Liver (tissue), 9 donors: Measurements from ENCODE around the gene SHD. TPM values are rescaled to one million over a fixed set of nuclear protein-coding genes. Genes with fewer than 3 reads are reported as not detected.

Experiments
- DNase-seq: peaks from one replicate; pipeline ENCODE4 v3.0.0-alpha.2; 2017; ENCODE audit warnings: low spot score
- H3K27ac ChIP-seq, 2 donors: one replicate each; pipeline ENCODE4 v1.7.0; 2013; ENCODE audit warnings: inconsistent platforms in 2 of 2, low read length in 2 of 2, control low read depth in 1 of 2, low read depth in 1 of 2, mild to moderate bottlenecking in 1 of 2
- H3K27me3 ChIP-seq, 4 donors: one replicate each; pipeline versions ENCODE4 v1.6.1 to v1.7.0; 2013; ENCODE audit warnings: low read length in 3 of 4, inconsistent platforms in 1 of 4, mild to moderate bottlenecking in 1 of 4, moderate library complexity in 1 of 4; ENCODE audit not compliant: control insufficient read depth in 4 of 4, insufficient read depth in 4 of 4
- H3K36me3 ChIP-seq, 4 donors: one replicate each; pipeline versions ENCODE4 v1.6.1 to v1.7.0; 2013; ENCODE audit warnings: low read length in 3 of 4, mild to moderate bottlenecking in 3 of 4, low read depth in 1 of 4, moderate library complexity in 1 of 4; ENCODE audit not compliant: control insufficient read depth in 4 of 4, insufficient read depth in 3 of 4
- H3K4me1 ChIP-seq, 4 donors: one replicate each; pipeline versions ENCODE4 v1.6.1 to v1.7.0; 2013; ENCODE audit warnings: low read length in 3 of 4, mild to moderate bottlenecking in 3 of 4, moderate library complexity in 1 of 4; ENCODE audit not compliant: control insufficient read depth in 4 of 4, insufficient read depth in 4 of 4
- H3K4me3 ChIP-seq, 3 donors: one replicate each; pipeline versions ENCODE4 v1.6.1 to v1.7.0; 2013; ENCODE audit warnings: low read length in 3 of 3, control low read depth in 1 of 3, low read depth in 1 of 3, mild to moderate bottlenecking in 1 of 3
- H3K9ac ChIP-seq, 2 donors: one replicate each; pipeline ENCODE4 v1.7.0; 2013; ENCODE audit warnings: low read length in 2 of 2, mild to moderate bottlenecking in 2 of 2, moderate library complexity in 2 of 2, control low read depth in 1 of 2, low read depth in 1 of 2
- H3K9me3 ChIP-seq, 4 donors: one replicate each; pipeline versions ENCODE4 v1.6.1 to v1.7.0; 2013; ENCODE audit warnings: low read length in 3 of 4; ENCODE audit not compliant: control insufficient read depth in 4 of 4
- CTCF ChIP-seq: fragments of 150-350 bp; IDR thresholded peaks from 2 replicates; pipeline ENCODE4 v1.5.1; 2017; ENCODE audit warnings: improper control_type of control experiment, low read depth, low read length; ENCODE audit not compliant: missing input control
- FOXA1 ChIP-seq: IDR thresholded peaks from 2 replicates; pipeline ENCODE4 v1.6.1; 2016; ENCODE audit warnings: antibody characterized with exemption
- FOXA2 ChIP-seq: IDR thresholded peaks from 2 replicates; pipeline ENCODE4 v1.6.1; 2016; ENCODE audit warnings: antibody characterized with exemption
- JUND ChIP-seq, 2 donors: IDR thresholded peaks; 2 replicates each; pipeline ENCODE4 v1.6.1; 2016; ENCODE audit warnings: antibody characterized with exemption in 2 of 2
- RAD21 ChIP-seq, 2 donors: IDR thresholded peaks; 2 replicates each; pipeline ENCODE4 v1.6.1; 2016; ENCODE audit warnings: antibody characterized with exemption in 2 of 2, mild to moderate bottlenecking in 2 of 2
- RXRA ChIP-seq, 2 donors: IDR thresholded peaks; 2 replicates each; pipeline ENCODE4 v1.6.1; 2017 to 2018; ENCODE audit warnings: antibody characterized with exemption in 2 of 2, mild to moderate bottlenecking in 1 of 2
- TAF1 ChIP-seq: conservative IDR thresholded peaks from 2 replicates; pipeline ENCODE4 v1.6.1; 2016; ENCODE audit warnings: antibody characterized with exemption, mild to moderate bottlenecking
- YY1 ChIP-seq: IDR thresholded peaks from 2 replicates; pipeline ENCODE4 v1.6.1; 2016; ENCODE audit warnings: antibody characterized with exemption, mild to moderate bottlenecking
- WGBS: extraction: QIAGEN DNeasy Blood & Tissue Kit; methylation state at CpG from one replicate; pipeline ENCODE4 v1.1.7; 2013; 5-methylcytosine and 5-hydroxymethylcytosine counted together
- polyA plus RNA-seq, 2 donors: library from polyadenylated mRNA; stranded (reverse) in 1 of 2; unstranded in 1 of 2; fragments of 200-250 nt in 1 of 2; fragments of >200 nt in 1 of 2; fragmentation: Nextera tagmentation in 1 of 2; extraction: Ambion mirVana in 1 of 2; gene quantifications; one replicate each; pipeline versions ENCODE4 v1.2.1 to v1.2.3, GENCODE V29; 2013 to 2015
- total RNA-seq, 2 donors: library from RNA; depleted of rRNA; stranded (reverse); fragments of >200 nt; gene quantifications; one replicate each; pipeline ENCODE4 v1.2.3, GENCODE V29; 2014
- TF ChIP-seq, protein P1 (sequence below): IDR thresholded peaks from 2 replicates; pipeline ENCODE4 v1.6.1; 2016; ENCODE audit warnings: antibody characterized with exemption
- TF ChIP-seq, protein P2 (sequence below): IDR thresholded peaks from 2 replicates; pipeline ENCODE4 v1.6.1; 2016; ENCODE audit warnings: antibody characterized with exemption, mild to moderate bottlenecking
- donor health status: healthy.
- donor health status: healthy.
- donor health status: healthy.
- donor health status: healthy.
- donor health status: healthy.

SHD gene
- total and polyA plus RNA-seq, 4 donors, result 0.09 to 15.7 (median 4.5) TPM

GRCh38 chr19:4232614-4233281 is 46.3 kb upstream of the SHD start (continued):
- no peak for TF ChIP-seq JUND (IDR thresholded peaks at IDR 0.05)
- no peak for TF ChIP-seq RAD21 (IDR thresholded peaks at IDR 0.05)
- TF ChIP-seq, protein P1, sequence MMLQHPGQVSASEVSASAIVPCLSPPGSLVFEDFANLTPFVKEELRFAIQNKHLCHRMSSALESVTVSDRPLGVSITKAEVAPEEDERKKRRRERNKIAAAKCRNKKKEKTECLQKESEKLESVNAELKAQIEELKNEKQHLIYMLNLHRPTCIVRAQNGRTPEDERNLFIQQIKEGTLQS, result no peak
- TF ChIP-seq, protein P2, sequence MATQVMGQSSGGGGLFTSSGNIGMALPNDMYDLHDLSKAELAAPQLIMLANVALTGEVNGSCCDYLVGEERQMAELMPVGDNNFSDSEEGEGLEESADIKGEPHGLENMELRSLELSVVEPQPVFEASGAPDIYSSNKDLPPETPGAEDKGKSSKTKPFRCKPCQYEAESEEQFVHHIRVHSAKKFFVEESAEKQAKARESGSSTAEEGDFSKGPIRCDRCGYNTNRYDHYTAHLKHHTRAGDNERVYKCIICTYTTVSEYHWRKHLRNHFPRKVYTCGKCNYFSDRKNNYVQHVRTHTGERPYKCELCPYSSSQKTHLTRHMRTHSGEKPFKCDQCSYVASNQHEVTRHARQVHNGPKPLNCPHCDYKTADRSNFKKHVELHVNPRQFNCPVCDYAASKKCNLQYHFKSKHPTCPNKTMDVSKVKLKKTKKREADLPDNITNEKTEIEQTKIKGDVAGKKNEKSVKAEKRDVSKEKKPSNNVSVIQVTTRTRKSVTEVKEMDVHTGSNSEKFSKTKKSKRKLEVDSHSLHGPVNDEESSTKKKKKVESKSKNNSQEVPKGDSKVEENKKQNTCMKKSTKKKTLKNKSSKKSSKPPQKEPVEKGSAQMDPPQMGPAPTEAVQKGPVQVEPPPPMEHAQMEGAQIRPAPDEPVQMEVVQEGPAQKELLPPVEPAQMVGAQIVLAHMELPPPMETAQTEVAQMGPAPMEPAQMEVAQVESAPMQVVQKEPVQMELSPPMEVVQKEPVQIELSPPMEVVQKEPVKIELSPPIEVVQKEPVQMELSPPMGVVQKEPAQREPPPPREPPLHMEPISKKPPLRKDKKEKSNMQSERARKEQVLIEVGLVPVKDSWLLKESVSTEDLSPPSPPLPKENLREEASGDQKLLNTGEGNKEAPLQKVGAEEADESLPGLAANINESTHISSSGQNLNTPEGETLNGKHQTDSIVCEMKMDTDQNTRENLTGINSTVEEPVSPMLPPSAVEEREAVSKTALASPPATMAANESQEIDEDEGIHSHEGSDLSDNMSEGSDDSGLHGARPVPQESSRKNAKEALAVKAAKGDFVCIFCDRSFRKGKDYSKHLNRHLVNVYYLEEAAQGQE, result no peak
- no peak for TF ChIP-seq YY1
- TF ChIP-seq RXRA (IDR thresholded peaks at IDR 0.05), result no peak

GRCh38 chr19:4233282-4233853 is 45.7 kb upstream of the SHD start:
- H3K4me3 ChIP-seq, result no peak overlapping the region
- 40% methylated on average over 11 of the region's 11 CpGs for WGBS
- H3K27ac ChIP-seq, result no peak overlapping the region
- peak in 1 of 2 donors; percentile 51 for TF ChIP-seq RAD21 (IDR thresholded peaks at IDR 0.05)
- TF ChIP-seq TAF1, result no peak
- TF ChIP-seq FOXA1, result no peak
- no peak for TF ChIP-seq FOXA2
- TF ChIP-seq, protein P2, result no peak
- peak; percentile 48 for TF ChIP-seq CTCF
- TF ChIP-seq RXRA (IDR thresholded peaks at IDR 0.05), result no peak
- no peak for TF ChIP-seq YY1
- TF ChIP-seq JUND (IDR thresholded peaks at IDR 0.05), result no peak
- H3K4me1 ChIP-seq, result peaks cover 0 to 6% (median 0%) of the 10 kb centered on the region in 4 donors
- peak; percentile 77 for DNase-seq
- H3K27me3 ChIP-seq, result no peaks in the 10 kb centered on the region
- H3K9me3 ChIP-seq, result no peaks in the 10 kb centered on the region
- no peaks in the 10 kb centered on the region for H3K36me3 ChIP-seq
- no peak overlapping the region for H3K9ac ChIP-seq
